ENCODE data around the gene DPYD.

The DPYD gene

GRCh38 chr1:97105531-97105930, 815.3 kb downstream of the DPYD start:
- TF ChIP-seq CTCF (IDR thresholded peaks at IDR 0.05; ENCODE audit: insufficient read depth, missing control alignments): no peak
- no peak for FAIRE-seq
- no peak for DNase-seq (ENCODE audit: insufficient read length, low spot score)

- no peak for TF ChIP-seq CTCF (IDR thresholded peaks at IDR 0.05; ENCODE audit: insufficient read depth, missing control alignments)
- DNase-seq (ENCODE audit: insufficient read length, low spot score): no peak
- FAIRE-seq: no peak
Measured at GRCh38 chr1:97101509-97101908, 819.3 kb downstream of the DPYD start.

GRCh38 chr1:97097404-97097925, 823.4 kb downstream of the DPYD start:
- TF ChIP-seq CTCF (IDR thresholded peaks at IDR 0.05; ENCODE audit: insufficient read depth, missing control alignments): no peak
- FAIRE-seq (no peak), DNase-seq (ENCODE audit: insufficient read length, low spot score) (no peak)

- no peak for DNase-seq (ENCODE audit: insufficient read length, low spot score)
- TF ChIP-seq CTCF (IDR thresholded peaks at IDR 0.05; ENCODE audit: insufficient read depth, missing control alignments): no peak
- FAIRE-seq: no peak
Measured at GRCh38 chr1:97095764-97096163, 825.1 kb downstream of the DPYD start.

GRCh38 chr1:97094247-97094972, 826.4 kb downstream of the DPYD start:
- DNase-seq (ENCODE audit: insufficient read length, low spot score) (no peak), FAIRE-seq (no peak)
- no peak for TF ChIP-seq CTCF (IDR thresholded peaks at IDR 0.05; ENCODE audit: insufficient read depth, missing control alignments)

- TF ChIP-seq CTCF (IDR thresholded peaks at IDR 0.05; ENCODE audit: insufficient read depth, missing control alignments): no peak
- DNase-seq (ENCODE audit: insufficient read length, low spot score) (no peak), FAIRE-seq (no peak)
Measured at GRCh38 chr1:97093741-97094140, 827.1 kb downstream of the DPYD start.

- FAIRE-seq: no peak
- TF ChIP-seq CTCF (IDR thresholded peaks at IDR 0.05; ENCODE audit: insufficient read depth, missing control alignments): no peak
- DNase-seq (ENCODE audit: insufficient read length, low spot score): no peak
Measured at GRCh38 chr1:97092824-97093223, 828.0 kb downstream of the DPYD start.
